NCI-H748 (cell line): Measurements from ENCODE around the gene C15orf62.

Experiments
- DNase-seq: peaks from one replicate; lab custom pipeline; 2025; ENCODE audit not compliant: unreplicated experiment; lab: John Stamatoyannopoulos, UW

Gene C15orf62

DNA sequence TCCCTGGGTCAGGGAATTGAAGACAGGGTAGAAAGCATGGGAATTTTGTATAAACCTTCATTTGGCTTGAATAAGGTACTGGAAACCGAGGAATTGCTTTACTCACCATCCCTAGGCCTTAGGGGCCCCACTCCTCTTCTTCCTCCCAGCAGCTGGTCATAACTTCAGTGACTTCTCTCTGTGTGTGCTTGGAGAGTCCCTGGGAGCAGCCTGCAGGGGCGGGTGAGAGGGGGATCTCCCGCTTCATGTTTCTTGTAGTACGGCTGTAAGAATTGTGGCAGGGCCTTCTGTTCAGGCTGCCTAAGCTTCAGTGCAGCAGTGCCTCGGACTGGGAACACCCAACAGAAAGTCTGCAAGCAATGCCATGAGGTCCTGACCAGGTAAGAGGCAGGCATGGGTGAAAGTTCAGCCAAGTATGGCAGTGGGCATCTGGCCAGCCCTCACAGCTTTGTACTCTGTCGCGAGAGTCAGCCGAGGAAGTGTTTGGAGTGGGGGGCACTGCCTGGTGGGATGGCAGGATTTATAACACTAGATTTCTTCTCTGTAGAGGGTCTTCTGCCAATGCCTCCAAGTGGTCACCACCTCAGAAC, 39.2 kb downstream of the C15orf62 start:
- no peak for DNase-seq

DNA sequence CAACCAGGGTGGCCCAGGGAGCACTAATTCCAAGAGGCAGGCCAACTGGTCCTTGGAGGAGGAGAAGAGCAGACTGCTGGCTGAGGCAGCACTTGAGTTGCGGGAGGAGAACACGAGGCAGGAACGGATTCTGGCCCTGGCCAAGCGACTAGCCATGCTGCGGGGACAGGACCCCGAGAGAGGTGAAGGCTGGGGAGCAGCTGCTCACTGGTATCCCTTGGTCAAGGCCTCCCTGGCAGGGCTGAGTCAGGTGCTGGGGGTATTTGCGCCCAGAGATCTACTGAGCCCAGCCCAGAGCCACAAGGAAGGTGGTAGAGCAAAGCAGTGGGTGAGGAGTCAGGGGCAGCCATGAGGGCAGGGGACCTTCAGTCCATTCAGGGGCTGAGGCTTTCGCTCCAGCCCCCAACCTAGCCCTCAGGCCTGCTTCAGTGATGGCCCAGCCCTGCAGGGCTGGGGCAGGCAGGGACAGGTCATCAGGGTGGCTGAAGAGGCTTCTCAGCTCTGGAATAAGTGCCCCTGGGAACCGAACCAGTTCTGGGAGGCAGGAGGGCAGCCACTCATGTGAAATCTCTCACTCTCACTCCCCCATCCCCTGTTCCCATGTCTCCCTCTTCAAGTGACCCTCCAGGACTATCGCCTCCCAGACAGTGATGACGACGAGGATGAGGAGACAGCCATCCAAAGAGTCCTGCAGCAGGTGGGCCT, 43.1 kb downstream of the C15orf62 start:
- no peak for DNase-seq

- no peak for DNase-seq
These were observed 45.4 kb downstream of the C15orf62 start for GRCh38 chr15:40815042-40815698.

DNA sequence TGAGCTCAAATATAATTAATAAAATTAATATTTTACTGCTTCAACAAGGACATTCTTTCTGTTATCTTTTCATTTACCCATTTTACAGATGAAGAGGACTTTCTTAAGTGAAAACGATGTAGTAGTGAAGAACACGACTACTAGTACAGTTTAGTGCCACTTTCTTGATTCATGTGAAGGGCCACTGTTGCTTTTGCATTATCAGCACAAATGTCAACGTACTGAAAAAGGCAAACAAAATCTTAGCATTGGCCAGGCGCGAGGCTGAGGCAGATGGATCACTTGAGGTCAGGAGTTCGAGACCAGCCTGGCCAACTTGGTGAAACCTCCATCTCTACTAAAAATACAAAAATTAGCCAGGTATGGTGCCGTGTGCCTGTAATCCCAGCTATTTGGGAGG, 49.3 kb downstream of the C15orf62 start:
- no peak for DNase-seq

GRCh38 chr15:40821195-40821594, 51.4 kb downstream of the C15orf62 start:
- DNase-seq, result no peak
